ENCODE data around the gene EHD4. TPM values are rescaled to one million over a fixed set of nuclear protein-coding genes. Genes with fewer than 3 reads are reported as not detected.
A peak's percentile ranks its signal among the peaks of the same experiment; 100 is the strongest.

EHD4 gene
- total RNA-seq, 4 donors from 2014 or later = 12.8 to 45.2 (median 26.1) TPM

- peak overlapping the region in 1 of 2 donors; percentile 52 for H3K27ac ChIP-seq
- H3K36me3 ChIP-seq = no peaks in the 10 kb centered on the region
- no peaks in the 10 kb centered on the region for H3K9me3 ChIP-seq
- H3K27me3 ChIP-seq = no peaks in the 10 kb centered on the region
- TF ChIP-seq CTCF (IDR thresholded peaks at IDR 0.05) = no peak
- TF ChIP-seq POLR2A (IDR thresholded peaks at IDR 0.05) = no peak
- intact Hi-C loops (cut with DNase I; ENCODE audit: low total_unique reads) = no loop called here
- DNase-seq = no peak
- no peaks in the 10 kb centered on the region for H3K4me1 ChIP-seq
- H3K4me3 ChIP-seq = no peak overlapping the region
These were observed 51.2 kb downstream of the EHD4 start for GRCh38 chr15:41921167-41921566.

GRCh38 chr15:41919954-41920538 lies 52.3 kb downstream of the EHD4 start:
- H3K4me1 ChIP-seq = no peaks in the 10 kb centered on the region
- peak in 1 of 2 donors; percentile 56 for DNase-seq

GRCh38 chr15:41919201-41919820 lies 53.0 kb downstream of the EHD4 start:
- Histone ChIP-seq H3K4me1 (no peaks in the 10 kb centered on the region), H3K27ac (peak overlapping the region; percentile 52), H3K4me3 (no peak overlapping the region), H3K36me3 (no peaks in the 10 kb centered on the region), H3K9me3 (no peaks in the 10 kb centered on the region), H3K27me3 (no peaks in the 10 kb centered on the region)
- TF ChIP-seq POLR2A (IDR thresholded peaks at IDR 0.05) (no peak), CTCF (IDR thresholded peaks at IDR 0.05) (no peak)
- intact Hi-C loops (cut with DNase I; ENCODE audit: low total_unique reads) = loop anchor here (10.0 kb wide), 1 partner anchor 65 kb away; no protein-coding TSS in a partner anchor
- no peak for DNase-seq

More at GRCh38 chr15:41919954-41920538, 52.3 kb downstream of the EHD4 start:
- no peak for TF ChIP-seq CTCF (IDR thresholded peaks at IDR 0.05)
- no peak for TF ChIP-seq POLR2A (IDR thresholded peaks at IDR 0.05)
- no peaks in the 10 kb centered on the region for H3K36me3 ChIP-seq
- intact Hi-C loops (cut with DNase I; ENCODE audit: low total_unique reads) = loop anchor here (10.0 kb wide), 1 partner anchor 65 kb away; no protein-coding TSS in a partner anchor
- H3K27me3 ChIP-seq = no peaks in the 10 kb centered on the region
- H3K4me3 ChIP-seq = no peak overlapping the region
- peak overlapping the region; percentile 52 for H3K27ac ChIP-seq
- H3K9me3 ChIP-seq = no peaks in the 10 kb centered on the region

- H3K9me3 ChIP-seq = no peaks in the 10 kb centered on the region
- no peaks in the 10 kb centered on the region for H3K27me3 ChIP-seq
- no peaks in the 10 kb centered on the region for H3K4me1 ChIP-seq
- H3K36me3 ChIP-seq = no peaks in the 10 kb centered on the region
- intact Hi-C loops (cut with DNase I; ENCODE audit: low total_unique reads) = loop anchor here (10.0 kb wide), 1 partner anchor 64 kb away; no protein-coding TSS in a partner anchor
- H3K27ac ChIP-seq = peak overlapping the region; percentile 52 to 54
- TF ChIP-seq CTCF (IDR thresholded peaks at IDR 0.05) (no peak), POLR2A (IDR thresholded peaks at IDR 0.05) (no peak)
- H3K4me3 ChIP-seq = no peak overlapping the region
- DNase-seq = no peak
These were observed 53.7 kb downstream of the EHD4 start for GRCh38 chr15:41918506-41919126.
